HEK293 (cell line): ENCODE results near the gene RNF214.
"Not testable (repeated sequence)": the region's sequence is repeated elsewhere in the genome, so short reads cannot be mapped to it uniquely, and the experiment has no call there.

ENCODE experiments used
- KLF16 ChIP-seq: fragments of 450-650 bp; formaldehyde crosslinking; IDR thresholded peaks from 2 replicates; pipeline ENCODE4 v1.5.1; 2017; ENCODE audit warnings: missing biosample characterization, missing genetic modification characterization
- PRDM2 ChIP-seq: fragments of 450-650 bp; formaldehyde crosslinking; IDR thresholded peaks from 2 replicates; pipeline ENCODE4 v1.5.1; 2016; ENCODE audit warnings: missing biosample characterization, missing genetic modification characterization, borderline replicate concordance
- ZBTB49 ChIP-seq: fragments of 450-650 bp; formaldehyde crosslinking; IDR thresholded peaks from 2 replicates; pipeline ENCODE4 v1.5.1; 2016; ENCODE audit warnings: missing biosample characterization, missing genetic modification characterization, low read depth
- ZNF202 ChIP-seq: fragments of 450-650 bp; formaldehyde crosslinking; IDR thresholded peaks from 2 replicates; pipeline ENCODE4 v1.5.1; 2016; ENCODE audit warnings: missing biosample characterization, missing genetic modification characterization, borderline replicate concordance
- ZSCAN4 ChIP-seq: fragments of 450-650 bp; formaldehyde crosslinking; IDR thresholded peaks from 2 replicates; pipeline ENCODE4 v1.5.1; 2017; ENCODE audit warnings: missing biosample characterization, missing genetic modification characterization

GRCh38 chr11:117208710-117209109, 23.8 kb upstream of the RNF214 start:
- not testable (repeated sequence) for TF ChIP-seq ZNF202; ZBTB49 (tag by site-specific recombination); KLF16 (tag by site-specific recombination); ZSCAN4 (tag by site-specific recombination); PRDM2 (tag by site-specific recombination)
